Activated B cell treated with CpG ODN at 0.5 μM for 24 hours (primary cell): ENCODE results near the gene ARHGAP26. TPM values are rescaled to one million over a fixed set of nuclear protein-coding genes. Genes with fewer than 3 reads are reported as not detected.
A peak's percentile ranks its signal among the peaks of the same experiment; 100 is the strongest.

Experiments
- ATAC-seq: fragments of 200-7000 bp; cut with Tn5 transposase; one replicate; pipeline ENCODE4 v1.10.0; 2021; ENCODE audit warnings: low read depth, mild to moderate bottlenecking, moderate library complexity
- CTCF ChIA-PET: fragments of 350-600 bp; sonication (Branson Sonifier 250); formaldehyde crosslinking; loops from one replicate; lab custom pipeline; 2021; ENCODE audit warnings: antibody characterized with exemption; lab: Charles Lee
- POLR2A ChIA-PET: fragments of 350-600 bp; sonication (Branson Sonifier 250); formaldehyde crosslinking; loops from one replicate; lab custom pipeline; 2021; ENCODE audit warnings: antibody characterized with exemption; lab: Charles Lee
- DNase-seq: peaks from one replicate; pipeline ENCODE4 v3.0.0; 2022
- H3K27ac Mint-ChIP-seq: one replicate; pipeline ENCODE4 v1.8.0; 2020; ENCODE audit warnings: mixed read lengths
- H3K27me3 Mint-ChIP-seq: one replicate; pipeline ENCODE4 v1.8.0; 2021; ENCODE audit warnings: mixed read lengths
- H3K36me3 Mint-ChIP-seq: one replicate; pipeline ENCODE4 v1.8.0; 2021; ENCODE audit warnings: low read depth, mixed read lengths
- H3K4me1 Mint-ChIP-seq: one replicate; pipeline ENCODE4 v1.8.0; 2021; ENCODE audit warnings: mixed read lengths
- H3K4me3 Mint-ChIP-seq: one replicate; pipeline ENCODE4 v1.8.0; 2020; ENCODE audit warnings: mild to moderate bottlenecking, mixed read lengths
- H3K9me3 Mint-ChIP-seq: one replicate; pipeline ENCODE4 v1.8.0; 2020; ENCODE audit warnings: mixed read lengths
- intact Hi-C: fragments of 100-400 bp; cut with micrococcal nuclease; formaldehyde crosslinking; loops from one replicate; pipeline ENCODE4 v1.15.1; 2024
- total RNA-seq: library from RNA; stranded (reverse); gene quantifications from 2 replicates; pipeline ENCODE4 v1.2.3, GENCODE V29; 2022
- TF ChIP-seq, protein P1 (sequence below): fragments of 200-600 bp; IDR thresholded peaks from one replicate; pipeline ENCODE4 v1.8.0; 2022; ENCODE audit warnings: antibody characterized with exemption, mild to moderate bottlenecking

Gene ARHGAP26
- total RNA-seq, 1 donor from 2014 or later, result 20.9 TPM

DNA sequence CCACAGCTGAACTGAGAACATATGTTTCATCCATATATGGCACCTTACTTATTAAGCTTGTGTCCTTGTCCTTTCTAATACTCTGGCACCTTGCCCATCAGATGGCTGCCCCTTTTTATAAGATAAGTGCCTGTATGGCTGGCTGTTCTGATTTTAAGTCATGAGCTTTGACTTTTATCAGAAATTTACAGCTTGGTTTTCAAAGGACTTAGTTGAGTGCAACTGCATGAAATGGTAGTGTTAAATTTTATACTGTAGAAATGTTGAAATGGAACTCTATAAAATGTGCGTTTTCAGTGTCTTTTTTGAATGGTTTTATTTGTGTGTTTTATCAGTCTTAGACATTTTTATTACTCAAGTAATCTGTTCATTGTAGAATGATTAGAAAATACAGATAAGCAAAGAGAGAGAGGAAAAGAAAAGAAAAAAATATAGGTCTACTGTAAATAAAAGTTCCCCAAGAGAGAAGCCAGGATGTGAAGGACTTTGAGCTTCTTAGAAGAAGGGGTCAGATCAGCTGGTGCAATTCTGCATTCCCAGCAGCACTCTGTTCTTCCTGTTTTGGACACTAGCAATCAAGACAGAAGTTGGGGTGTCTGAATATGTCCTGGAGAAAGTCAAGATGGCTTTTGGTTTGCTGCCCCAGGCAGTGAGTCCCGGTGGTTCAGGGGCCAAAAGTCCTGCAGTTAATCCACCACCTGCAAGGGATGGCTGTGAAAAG lies 38.9 kb downstream of the ARHGAP26 start:
- Mint-ChIP-seq H3K4me1 (peaks cover 43% of the 10 kb centered on the region), H3K27me3 (no peaks in the 10 kb centered on the region), H3K36me3 (no peaks in the 10 kb centered on the region), H3K9me3 (no peaks in the 10 kb centered on the region), H3K4me3 (no peak overlapping the region), H3K27ac (no peak overlapping the region)
- intact Hi-C loops, result loop anchor here (10.0 kb wide), 1 partner anchor 584 kb away; no protein-coding TSS in a partner anchor
- ATAC-seq (no peak), DNase-seq (no peak)
- TF ChIP-seq, protein P1, sequence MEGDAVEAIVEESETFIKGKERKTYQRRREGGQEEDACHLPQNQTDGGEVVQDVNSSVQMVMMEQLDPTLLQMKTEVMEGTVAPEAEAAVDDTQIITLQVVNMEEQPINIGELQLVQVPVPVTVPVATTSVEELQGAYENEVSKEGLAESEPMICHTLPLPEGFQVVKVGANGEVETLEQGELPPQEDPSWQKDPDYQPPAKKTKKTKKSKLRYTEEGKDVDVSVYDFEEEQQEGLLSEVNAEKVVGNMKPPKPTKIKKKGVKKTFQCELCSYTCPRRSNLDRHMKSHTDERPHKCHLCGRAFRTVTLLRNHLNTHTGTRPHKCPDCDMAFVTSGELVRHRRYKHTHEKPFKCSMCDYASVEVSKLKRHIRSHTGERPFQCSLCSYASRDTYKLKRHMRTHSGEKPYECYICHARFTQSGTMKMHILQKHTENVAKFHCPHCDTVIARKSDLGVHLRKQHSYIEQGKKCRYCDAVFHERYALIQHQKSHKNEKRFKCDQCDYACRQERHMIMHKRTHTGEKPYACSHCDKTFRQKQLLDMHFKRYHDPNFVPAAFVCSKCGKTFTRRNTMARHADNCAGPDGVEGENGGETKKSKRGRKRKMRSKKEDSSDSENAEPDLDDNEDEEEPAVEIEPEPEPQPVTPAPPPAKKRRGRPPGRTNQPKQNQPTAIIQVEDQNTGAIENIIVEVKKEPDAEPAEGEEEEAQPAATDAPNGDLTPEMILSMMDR, result no peak
- CTCF ChIA-PET, result interaction anchor here (1.2 to 1.9 kb wide), 4 partner anchors 11 to 60 kb away, joined by 3 to 9 read pairs (median 7); partner anchors contain the start of gene ARHGAP26
- POLR2A ChIA-PET, result interaction anchor here (1.6 to 2.6 kb wide), 2 partner anchors 8 to 38 kb away, joined by 5 to 8 read pairs; partner anchors contain the start of gene ARHGAP26

DNA sequence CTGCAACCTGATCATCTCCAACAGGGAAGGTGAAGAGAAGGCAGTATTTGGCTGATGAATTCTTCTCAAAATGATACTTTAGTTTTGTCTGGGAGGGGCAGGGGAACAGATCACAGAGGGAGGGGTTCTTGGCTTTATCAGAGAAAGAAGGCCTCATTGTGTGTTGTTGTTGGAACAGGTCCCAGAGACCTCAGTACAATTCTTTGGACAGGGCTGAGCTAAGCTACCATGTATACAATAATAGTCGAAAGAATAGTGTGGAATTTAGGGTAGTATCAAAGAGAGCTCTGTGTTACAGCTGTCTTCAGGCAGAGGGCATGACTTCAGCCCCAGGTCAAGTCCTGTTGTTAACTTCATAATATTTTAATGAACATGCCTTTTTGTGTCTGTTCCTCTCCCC lies 39.9 kb downstream of the ARHGAP26 start:
- TF ChIP-seq, protein P1, result no peak
- ATAC-seq, result no peak
- intact Hi-C loops, result loop anchor here (1.0 kb wide), 1 partner anchor 10 kb away; no protein-coding TSS in a partner anchor
- ChIA-PET CTCF (interaction anchor here (1.8 kb wide), 1 partner anchor 61 kb away, joined by 8 read pairs; no protein-coding TSS in a partner anchor), POLR2A (interaction anchor here (2.6 kb wide), 1 partner anchor 39 kb away, joined by 8 read pairs; the partner anchor contains the start of gene ARHGAP26)
- Mint-ChIP-seq H3K4me3 (no peak overlapping the region), H3K27ac (no peak overlapping the region), H3K27me3 (no peaks in the 10 kb centered on the region), H3K36me3 (no peaks in the 10 kb centered on the region), H3K9me3 (no peaks in the 10 kb centered on the region), H3K4me1 (peaks cover 43% of the 10 kb centered on the region)
- no peak for DNase-seq

DNA sequence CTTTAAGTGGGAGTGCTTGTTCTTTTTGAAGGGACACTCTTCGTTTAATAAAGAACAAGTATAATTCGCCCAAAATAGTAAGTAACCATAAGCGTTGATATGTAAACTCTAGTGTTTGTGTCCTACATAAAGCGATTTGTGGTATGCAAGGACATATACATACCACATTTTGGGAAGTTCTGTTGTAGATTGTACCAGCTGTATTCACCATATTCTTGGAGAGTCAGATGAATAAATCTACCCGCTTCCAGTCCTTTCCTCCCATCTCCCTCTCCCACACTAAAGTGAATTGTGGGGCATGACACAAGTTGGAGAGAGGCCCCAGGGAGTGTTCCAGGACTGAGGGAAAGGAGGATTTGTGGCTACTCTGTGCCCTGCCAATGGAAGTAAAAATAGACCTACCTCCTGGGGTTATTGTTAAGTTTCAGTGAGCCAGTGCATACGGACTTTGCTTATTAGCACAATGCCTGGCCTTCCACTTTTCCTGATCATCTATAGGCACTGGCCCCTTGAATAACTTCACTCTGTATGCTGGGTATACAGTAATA lies 40.6 kb downstream of the ARHGAP26 start:
- peaks cover 43% of the 10 kb centered on the region for H3K4me1 Mint-ChIP-seq
- H3K9me3 Mint-ChIP-seq, result no peaks in the 10 kb centered on the region
- intact Hi-C loops, result loop anchor here (1.0 kb wide), 1 partner anchor 11 kb away; no protein-coding TSS in a partner anchor
- ATAC-seq, result no peak
- CTCF ChIA-PET, result no interaction called here
- no peaks in the 10 kb centered on the region for H3K27me3 Mint-ChIP-seq
- TF ChIP-seq, protein P1, result no peak
- no peak overlapping the region for H3K27ac Mint-ChIP-seq
- POLR2A ChIA-PET, result interaction anchor here (1.7 kb wide), 1 partner anchor 10 kb away, joined by 4 read pairs; no protein-coding TSS in a partner anchor
- H3K4me3 Mint-ChIP-seq, result no peak overlapping the region
- no peak for DNase-seq
- H3K36me3 Mint-ChIP-seq, result no peaks in the 10 kb centered on the region

DNA sequence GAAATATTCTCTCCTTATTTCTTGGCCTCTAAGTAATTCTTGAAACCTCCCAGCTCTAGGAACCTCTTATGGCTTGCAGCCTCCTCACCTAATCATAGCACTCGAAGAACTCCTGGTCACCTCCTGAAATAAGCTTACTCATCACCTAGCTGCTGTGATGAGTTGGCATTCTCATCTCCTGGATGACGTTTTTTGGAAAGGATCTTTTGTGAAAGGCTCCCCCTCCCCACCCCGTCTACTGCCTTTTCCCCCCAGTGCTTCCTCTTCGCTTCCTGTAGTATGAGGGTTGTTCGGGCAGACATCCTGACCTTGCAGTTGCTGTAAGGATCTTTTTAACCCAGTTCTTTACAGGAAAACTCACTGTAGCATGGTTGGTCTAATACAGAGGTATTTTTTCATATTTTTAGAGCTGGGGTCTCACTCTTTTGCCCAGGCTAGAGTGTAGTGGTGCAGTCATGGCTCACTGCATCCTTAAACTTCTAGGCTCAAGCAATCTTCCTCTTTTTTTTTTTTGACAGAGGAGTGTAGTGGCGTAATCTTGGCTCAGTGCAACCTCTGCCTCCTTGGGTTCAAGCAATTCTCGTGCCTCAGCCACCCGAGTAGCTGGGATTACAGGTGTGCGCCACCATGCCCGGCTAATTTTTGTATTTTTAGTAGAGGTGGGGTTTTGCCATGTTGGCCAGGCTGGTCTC lies 41.8 kb downstream of the ARHGAP26 start:
- DNase-seq (no peak), ATAC-seq (peak; percentile 36)
- H3K36me3 Mint-ChIP-seq, result no peaks in the 10 kb centered on the region
- no peak overlapping the region for H3K27ac Mint-ChIP-seq
- ChIA-PET CTCF (no interaction called here), POLR2A (interaction anchor here (0.6 to 1.7 kb wide), 2 partner anchors 10 to 11 kb away, joined by 3 to 4 read pairs; no protein-coding TSS in a partner anchor)
- no peaks in the 10 kb centered on the region for H3K9me3 Mint-ChIP-seq
- peaks cover 41% of the 10 kb centered on the region for H3K4me1 Mint-ChIP-seq
- intact Hi-C loops, result no loop called here
- H3K27me3 Mint-ChIP-seq, result no peaks in the 10 kb centered on the region
- TF ChIP-seq, protein P1, result no peak
- no peak overlapping the region for H3K4me3 Mint-ChIP-seq
